Liver (tissue), 9 donors: Measurements from ENCODE around the gene LPGAT1. TPM values are rescaled to one million over a fixed set of nuclear protein-coding genes. Genes with fewer than 3 reads are reported as not detected.

Source experiments
- DNase-seq: peaks from one replicate; pipeline ENCODE4 v3.0.0-alpha.2; 2017; ENCODE audit warnings: low spot score
- H3K27ac ChIP-seq, 2 donors: one replicate each; pipeline ENCODE4 v1.7.0; 2013; ENCODE audit warnings: inconsistent platforms in 2 of 2, low read length in 2 of 2, control low read depth in 1 of 2, low read depth in 1 of 2, mild to moderate bottlenecking in 1 of 2
- H3K27me3 ChIP-seq, 4 donors: one replicate each; pipeline versions ENCODE4 v1.6.1 to v1.7.0; 2013; ENCODE audit warnings: low read length in 3 of 4, inconsistent platforms in 1 of 4, mild to moderate bottlenecking in 1 of 4, moderate library complexity in 1 of 4; ENCODE audit not compliant: control insufficient read depth in 4 of 4, insufficient read depth in 4 of 4
- H3K36me3 ChIP-seq, 4 donors: one replicate each; pipeline versions ENCODE4 v1.6.1 to v1.7.0; 2013; ENCODE audit warnings: low read length in 3 of 4, mild to moderate bottlenecking in 3 of 4, low read depth in 1 of 4, moderate library complexity in 1 of 4; ENCODE audit not compliant: control insufficient read depth in 4 of 4, insufficient read depth in 3 of 4
- H3K4me1 ChIP-seq, 4 donors: one replicate each; pipeline versions ENCODE4 v1.6.1 to v1.7.0; 2013; ENCODE audit warnings: low read length in 3 of 4, mild to moderate bottlenecking in 3 of 4, moderate library complexity in 1 of 4; ENCODE audit not compliant: control insufficient read depth in 4 of 4, insufficient read depth in 4 of 4
- H3K4me3 ChIP-seq, 3 donors: one replicate each; pipeline versions ENCODE4 v1.6.1 to v1.7.0; 2013; ENCODE audit warnings: low read length in 3 of 3, control low read depth in 1 of 3, low read depth in 1 of 3, mild to moderate bottlenecking in 1 of 3
- H3K9ac ChIP-seq, 2 donors: one replicate each; pipeline ENCODE4 v1.7.0; 2013; ENCODE audit warnings: low read length in 2 of 2, mild to moderate bottlenecking in 2 of 2, moderate library complexity in 2 of 2, control low read depth in 1 of 2, low read depth in 1 of 2
- H3K9me3 ChIP-seq, 4 donors: one replicate each; pipeline versions ENCODE4 v1.6.1 to v1.7.0; 2013; ENCODE audit warnings: low read length in 3 of 4; ENCODE audit not compliant: control insufficient read depth in 4 of 4
- EGR1 ChIP-seq, 2 donors: IDR thresholded peaks; 2 replicates each; pipeline ENCODE4 v1.6.1; 2016 to 2018; ENCODE audit warnings: antibody characterized with exemption in 2 of 2, low read depth in 2 of 2
- FOXA1 ChIP-seq: IDR thresholded peaks from 2 replicates; pipeline ENCODE4 v1.6.1; 2016; ENCODE audit warnings: antibody characterized with exemption
- FOXA2 ChIP-seq: IDR thresholded peaks from 2 replicates; pipeline ENCODE4 v1.6.1; 2016; ENCODE audit warnings: antibody characterized with exemption
- GABPA ChIP-seq, 2 donors: IDR thresholded peaks in 1 of 2; conservative IDR thresholded peaks in 1 of 2; 2 replicates each; pipeline ENCODE4 v1.6.1; 2016; ENCODE audit warnings: antibody characterized with exemption in 2 of 2, mild to moderate bottlenecking in 1 of 2, moderate library complexity in 1 of 2
- HNF4A ChIP-seq, 2 donors: conservative IDR thresholded peaks; 2 replicates each; pipeline ENCODE4 v1.6.1; 2016; ENCODE audit warnings: antibody characterized with exemption in 2 of 2, mild to moderate bottlenecking in 2 of 2
- HNF4G ChIP-seq: IDR thresholded peaks from 2 replicates; pipeline ENCODE4 v1.6.1; 2016; ENCODE audit warnings: antibody characterized with exemption
- JUND ChIP-seq, 2 donors: IDR thresholded peaks; 2 replicates each; pipeline ENCODE4 v1.6.1; 2016; ENCODE audit warnings: antibody characterized with exemption in 2 of 2
- NR2F2 ChIP-seq: IDR thresholded peaks from 2 replicates; pipeline ENCODE4 v1.6.1; 2016; ENCODE audit warnings: antibody characterized with exemption
- RAD21 ChIP-seq, 2 donors: IDR thresholded peaks; 2 replicates each; pipeline ENCODE4 v1.6.1; 2016; ENCODE audit warnings: antibody characterized with exemption in 2 of 2, mild to moderate bottlenecking in 2 of 2
- RXRA ChIP-seq, 2 donors: IDR thresholded peaks; 2 replicates each; pipeline ENCODE4 v1.6.1; 2017 to 2018; ENCODE audit warnings: antibody characterized with exemption in 2 of 2, mild to moderate bottlenecking in 1 of 2
- SP1 ChIP-seq: IDR thresholded peaks from 2 replicates; pipeline ENCODE4 v1.6.1; 2018; ENCODE audit warnings: antibody characterized with exemption, mild to moderate bottlenecking
- TAF1 ChIP-seq: conservative IDR thresholded peaks from 2 replicates; pipeline ENCODE4 v1.6.1; 2016; ENCODE audit warnings: antibody characterized with exemption, mild to moderate bottlenecking
- YY1 ChIP-seq: IDR thresholded peaks from 2 replicates; pipeline ENCODE4 v1.6.1; 2016; ENCODE audit warnings: antibody characterized with exemption, mild to moderate bottlenecking
- WGBS: extraction: QIAGEN DNeasy Blood & Tissue Kit; methylation state at CpG from one replicate; pipeline ENCODE4 v1.1.7; 2013; 5-methylcytosine and 5-hydroxymethylcytosine counted together
- polyA plus RNA-seq, 2 donors: library from polyadenylated mRNA; stranded (reverse) in 1 of 2; unstranded in 1 of 2; fragments of 200-250 nt in 1 of 2; fragments of >200 nt in 1 of 2; fragmentation: Nextera tagmentation in 1 of 2; extraction: Ambion mirVana in 1 of 2; gene quantifications; one replicate each; pipeline versions ENCODE4 v1.2.1 to v1.2.3, GENCODE V29; 2013 to 2015
- total RNA-seq, 2 donors: library from RNA; depleted of rRNA; stranded (reverse); fragments of >200 nt; gene quantifications; one replicate each; pipeline ENCODE4 v1.2.3, GENCODE V29; 2014
- TF ChIP-seq, protein P1 (sequence below): IDR thresholded peaks from 2 replicates; pipeline ENCODE4 v1.6.1; 2016; ENCODE audit warnings: antibody characterized with exemption
- TF ChIP-seq, protein P2 (sequence below): IDR thresholded peaks from 2 replicates; pipeline ENCODE4 v1.6.1; 2016; ENCODE audit warnings: antibody characterized with exemption
- TF ChIP-seq, protein P3 (sequence below): IDR thresholded peaks from 2 replicates; pipeline ENCODE4 v1.6.1; 2016; ENCODE audit warnings: antibody characterized with exemption, mild to moderate bottlenecking
- TF ChIP-seq, protein P4 (sequence below): IDR thresholded peaks from 2 replicates; pipeline ENCODE4 v1.6.1; 2016; ENCODE audit warnings: antibody characterized with exemption
- TF ChIP-seq, protein P5 (sequence below): fragments of 150-350 bp; IDR thresholded peaks from 2 replicates; pipeline ENCODE4 v1.5.1; 2017; ENCODE audit warnings: improper control_type of control experiment, low read depth, low read length; ENCODE audit not compliant: missing input control
- donor health status: healthy.
- donor health status: healthy.
- donor health status: healthy.
- donor health status: healthy.
- donor health status: healthy.

The LPGAT1 gene
- total and polyA plus RNA-seq, 4 donors, result 11.6 to 53.8 (median 32.2) TPM

DNA sequence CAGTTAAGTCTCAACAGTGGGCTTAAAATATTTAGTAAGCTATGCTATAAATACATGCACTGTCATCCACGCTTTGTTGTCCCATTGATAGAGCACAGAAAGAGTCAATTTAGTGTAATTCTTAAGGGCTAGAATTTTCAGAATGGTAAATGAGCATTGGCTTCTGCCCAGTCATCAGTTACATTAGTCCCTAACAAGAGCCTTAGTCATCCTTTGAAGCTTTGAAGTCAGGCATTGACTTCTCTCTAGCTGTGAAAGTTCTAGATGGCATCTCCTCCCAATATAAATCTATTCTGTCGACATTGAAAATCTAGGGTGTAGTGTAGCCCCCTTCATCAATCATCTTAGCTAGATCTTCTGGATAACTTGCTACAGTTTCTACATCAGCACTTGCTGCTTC, 12.0 kb upstream of the LPGAT1 start:
- no peak overlapping the region for H3K27ac ChIP-seq
- H3K4me3 ChIP-seq, result no peak overlapping the region

DNA sequence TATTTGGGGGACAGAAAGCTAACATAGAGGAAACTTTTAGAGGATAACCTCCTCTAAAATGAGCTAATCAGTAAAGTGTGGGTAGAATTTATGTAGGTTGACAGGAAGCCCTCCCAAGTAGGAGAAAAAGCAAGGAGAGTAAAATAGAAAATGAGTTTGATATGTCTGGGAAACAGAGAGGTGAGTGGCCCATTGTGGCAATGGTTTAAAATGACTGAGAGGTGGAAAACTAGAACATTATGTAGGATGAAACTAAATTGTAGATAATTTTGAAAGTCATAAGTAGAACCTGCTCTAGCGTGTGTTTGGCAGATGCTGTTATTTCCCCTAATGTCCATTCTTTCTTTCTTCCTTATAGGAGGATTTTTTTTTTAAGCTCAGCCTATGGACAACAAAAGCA, 8.5 kb upstream of the LPGAT1 start:
- Histone ChIP-seq H3K9ac (no peak overlapping the region), H3K36me3 (no peaks in the 10 kb centered on the region), H3K4me1 (peaks cover 0 to 8% (median 3%) of the 10 kb centered on the region in 4 donors), H3K27me3 (no peaks in the 10 kb centered on the region), H3K4me3 (no peak overlapping the region), H3K27ac (no peak overlapping the region), H3K9me3 (no peaks in the 10 kb centered on the region)
- no peak for DNase-seq
- TF ChIP-seq, protein P1, sequence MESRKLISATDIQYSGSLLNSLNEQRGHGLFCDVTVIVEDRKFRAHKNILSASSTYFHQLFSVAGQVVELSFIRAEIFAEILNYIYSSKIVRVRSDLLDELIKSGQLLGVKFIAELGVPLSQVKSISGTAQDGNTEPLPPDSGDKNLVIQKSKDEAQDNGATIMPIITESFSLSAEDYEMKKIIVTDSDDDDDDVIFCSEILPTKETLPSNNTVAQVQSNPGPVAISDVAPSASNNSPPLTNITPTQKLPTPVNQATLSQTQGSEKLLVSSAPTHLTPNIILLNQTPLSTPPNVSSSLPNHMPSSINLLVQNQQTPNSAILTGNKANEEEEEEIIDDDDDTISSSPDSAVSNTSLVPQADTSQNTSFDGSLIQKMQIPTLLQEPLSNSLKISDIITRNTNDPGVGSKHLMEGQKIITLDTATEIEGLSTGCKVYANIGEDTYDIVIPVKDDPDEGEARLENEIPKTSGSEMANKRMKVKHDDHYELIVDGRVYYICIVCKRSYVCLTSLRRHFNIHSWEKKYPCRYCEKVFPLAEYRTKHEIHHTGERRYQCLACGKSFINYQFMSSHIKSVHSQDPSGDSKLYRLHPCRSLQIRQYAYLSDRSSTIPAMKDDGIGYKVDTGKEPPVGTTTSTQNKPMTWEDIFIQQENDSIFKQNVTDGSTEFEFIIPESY, result no peak
- TF ChIP-seq, protein P2, sequence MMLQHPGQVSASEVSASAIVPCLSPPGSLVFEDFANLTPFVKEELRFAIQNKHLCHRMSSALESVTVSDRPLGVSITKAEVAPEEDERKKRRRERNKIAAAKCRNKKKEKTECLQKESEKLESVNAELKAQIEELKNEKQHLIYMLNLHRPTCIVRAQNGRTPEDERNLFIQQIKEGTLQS, result no peak
- TF ChIP-seq, protein P3, sequence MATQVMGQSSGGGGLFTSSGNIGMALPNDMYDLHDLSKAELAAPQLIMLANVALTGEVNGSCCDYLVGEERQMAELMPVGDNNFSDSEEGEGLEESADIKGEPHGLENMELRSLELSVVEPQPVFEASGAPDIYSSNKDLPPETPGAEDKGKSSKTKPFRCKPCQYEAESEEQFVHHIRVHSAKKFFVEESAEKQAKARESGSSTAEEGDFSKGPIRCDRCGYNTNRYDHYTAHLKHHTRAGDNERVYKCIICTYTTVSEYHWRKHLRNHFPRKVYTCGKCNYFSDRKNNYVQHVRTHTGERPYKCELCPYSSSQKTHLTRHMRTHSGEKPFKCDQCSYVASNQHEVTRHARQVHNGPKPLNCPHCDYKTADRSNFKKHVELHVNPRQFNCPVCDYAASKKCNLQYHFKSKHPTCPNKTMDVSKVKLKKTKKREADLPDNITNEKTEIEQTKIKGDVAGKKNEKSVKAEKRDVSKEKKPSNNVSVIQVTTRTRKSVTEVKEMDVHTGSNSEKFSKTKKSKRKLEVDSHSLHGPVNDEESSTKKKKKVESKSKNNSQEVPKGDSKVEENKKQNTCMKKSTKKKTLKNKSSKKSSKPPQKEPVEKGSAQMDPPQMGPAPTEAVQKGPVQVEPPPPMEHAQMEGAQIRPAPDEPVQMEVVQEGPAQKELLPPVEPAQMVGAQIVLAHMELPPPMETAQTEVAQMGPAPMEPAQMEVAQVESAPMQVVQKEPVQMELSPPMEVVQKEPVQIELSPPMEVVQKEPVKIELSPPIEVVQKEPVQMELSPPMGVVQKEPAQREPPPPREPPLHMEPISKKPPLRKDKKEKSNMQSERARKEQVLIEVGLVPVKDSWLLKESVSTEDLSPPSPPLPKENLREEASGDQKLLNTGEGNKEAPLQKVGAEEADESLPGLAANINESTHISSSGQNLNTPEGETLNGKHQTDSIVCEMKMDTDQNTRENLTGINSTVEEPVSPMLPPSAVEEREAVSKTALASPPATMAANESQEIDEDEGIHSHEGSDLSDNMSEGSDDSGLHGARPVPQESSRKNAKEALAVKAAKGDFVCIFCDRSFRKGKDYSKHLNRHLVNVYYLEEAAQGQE, result no peak
- TF ChIP-seq GABPA (IDR thresholded peaks at IDR 0.05 in 1 of 2, conservative IDR thresholded peaks at IDR 0.05 in 1 of 2) (no peak), EGR1 (IDR thresholded peaks at IDR 0.05; ENCODE audit: low read depth in 2 of 2) (no peak), JUND (IDR thresholded peaks at IDR 0.05) (no peak), TAF1 (no peak), HNF4G (no peak), FOXA1 (no peak), NR2F2 (no peak), FOXA2 (no peak), RAD21 (IDR thresholded peaks at IDR 0.05) (no peak), SP1 (no peak), RXRA (IDR thresholded peaks at IDR 0.05) (no peak), YY1 (no peak), HNF4A (conservative IDR thresholded peaks at IDR 0.05) (no peak)
- TF ChIP-seq, protein P4, sequence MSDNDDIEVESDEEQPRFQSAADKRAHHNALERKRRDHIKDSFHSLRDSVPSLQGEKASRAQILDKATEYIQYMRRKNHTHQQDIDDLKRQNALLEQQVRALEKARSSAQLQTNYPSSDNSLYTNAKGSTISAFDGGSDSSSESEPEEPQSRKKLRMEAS, result no peak
- TF ChIP-seq, protein P5, sequence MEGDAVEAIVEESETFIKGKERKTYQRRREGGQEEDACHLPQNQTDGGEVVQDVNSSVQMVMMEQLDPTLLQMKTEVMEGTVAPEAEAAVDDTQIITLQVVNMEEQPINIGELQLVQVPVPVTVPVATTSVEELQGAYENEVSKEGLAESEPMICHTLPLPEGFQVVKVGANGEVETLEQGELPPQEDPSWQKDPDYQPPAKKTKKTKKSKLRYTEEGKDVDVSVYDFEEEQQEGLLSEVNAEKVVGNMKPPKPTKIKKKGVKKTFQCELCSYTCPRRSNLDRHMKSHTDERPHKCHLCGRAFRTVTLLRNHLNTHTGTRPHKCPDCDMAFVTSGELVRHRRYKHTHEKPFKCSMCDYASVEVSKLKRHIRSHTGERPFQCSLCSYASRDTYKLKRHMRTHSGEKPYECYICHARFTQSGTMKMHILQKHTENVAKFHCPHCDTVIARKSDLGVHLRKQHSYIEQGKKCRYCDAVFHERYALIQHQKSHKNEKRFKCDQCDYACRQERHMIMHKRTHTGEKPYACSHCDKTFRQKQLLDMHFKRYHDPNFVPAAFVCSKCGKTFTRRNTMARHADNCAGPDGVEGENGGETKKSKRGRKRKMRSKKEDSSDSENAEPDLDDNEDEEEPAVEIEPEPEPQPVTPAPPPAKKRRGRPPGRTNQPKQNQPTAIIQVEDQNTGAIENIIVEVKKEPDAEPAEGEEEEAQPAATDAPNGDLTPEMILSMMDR, result no peak
- 94% methylated on average over 1 of the region's 1 CpG for WGBS

More for the DNA sequence above, 12.0 kb upstream of the LPGAT1 start:
- no peaks in the 10 kb centered on the region for H3K27me3 ChIP-seq
- no peak for DNase-seq
- no peak for TF ChIP-seq FOXA1
- no peaks in the 10 kb centered on the region for H3K36me3 ChIP-seq
- no peaks in the 10 kb centered on the region for H3K9me3 ChIP-seq
- H3K4me1 ChIP-seq, result peaks cover 0 to 8% (median 3%) of the 10 kb centered on the region in 4 donors
- WGBS, result 95% methylated on average over 2 of the region's 2 CpGs
- H3K9ac ChIP-seq, result no peak overlapping the region
